SHP77 treated with DMSO at 0.1 percent for 48 hours (cell line): ENCODE data around the gene XPOT.

ENCODE experiments used
- DNase-seq: peaks from one replicate; lab custom pipeline; 2025; lab: John Stamatoyannopoulos, UW

XPOT gene

DNA sequence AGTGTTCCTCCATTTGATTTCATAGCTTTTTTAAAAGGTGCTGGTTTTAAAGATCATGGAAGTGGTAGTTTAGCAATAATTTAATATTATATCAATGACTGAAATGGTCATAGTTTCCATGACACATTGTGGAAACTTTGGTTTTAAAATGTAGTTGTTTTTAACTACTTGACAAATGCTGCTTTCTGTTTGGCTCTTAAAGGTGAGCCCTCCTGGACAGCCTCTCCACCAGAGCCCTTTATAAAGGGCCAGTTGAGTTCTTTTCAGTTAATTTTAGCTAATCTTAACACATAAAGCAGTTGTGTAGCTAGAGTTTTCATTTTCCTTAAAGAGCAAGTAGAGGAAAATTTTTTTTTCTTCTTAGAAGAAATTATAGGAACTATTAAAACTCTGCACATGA, 14.0 kb downstream of the XPOT start:
- DNase-seq = no peak

DNA sequence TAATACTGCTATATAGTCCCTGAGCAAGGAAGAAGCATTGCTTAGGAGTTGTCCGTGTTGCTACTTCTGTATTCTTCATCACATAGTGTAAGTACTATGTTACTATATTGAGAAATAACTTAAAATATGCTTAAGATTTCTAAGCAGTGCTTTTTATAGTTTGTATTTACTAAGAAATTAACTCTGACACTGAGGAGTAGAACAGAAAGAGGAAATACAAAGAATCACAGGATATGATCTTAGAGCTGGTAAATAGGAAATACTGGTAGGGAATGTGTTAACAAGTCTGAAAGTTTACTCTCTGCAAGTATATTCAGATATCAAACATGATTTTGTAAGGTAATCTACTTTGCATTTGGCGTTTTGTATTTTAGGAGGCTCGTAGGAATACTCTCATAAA, 15.5 kb downstream of the XPOT start:
- no peak for DNase-seq

DNA sequence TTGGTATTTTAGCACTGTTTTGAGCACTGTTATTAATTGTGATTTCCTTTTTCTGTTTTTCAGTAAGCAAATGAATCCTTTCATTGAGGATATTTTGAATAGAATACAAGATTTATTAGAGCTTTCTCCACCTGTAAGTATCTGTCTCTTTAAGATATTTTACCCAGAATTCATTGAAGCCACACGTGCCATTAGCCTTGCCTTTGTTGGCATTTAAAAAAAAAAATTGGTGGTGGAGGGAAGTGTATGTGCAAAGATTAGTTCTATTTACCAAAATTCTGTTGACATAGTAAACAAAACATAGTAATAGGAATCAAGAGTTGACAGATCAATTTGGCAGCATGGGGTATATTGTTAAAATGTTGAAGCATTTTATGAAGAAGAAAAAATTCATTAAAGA, 23.8 kb downstream of the XPOT start:
- DNase-seq = no peak

DNA sequence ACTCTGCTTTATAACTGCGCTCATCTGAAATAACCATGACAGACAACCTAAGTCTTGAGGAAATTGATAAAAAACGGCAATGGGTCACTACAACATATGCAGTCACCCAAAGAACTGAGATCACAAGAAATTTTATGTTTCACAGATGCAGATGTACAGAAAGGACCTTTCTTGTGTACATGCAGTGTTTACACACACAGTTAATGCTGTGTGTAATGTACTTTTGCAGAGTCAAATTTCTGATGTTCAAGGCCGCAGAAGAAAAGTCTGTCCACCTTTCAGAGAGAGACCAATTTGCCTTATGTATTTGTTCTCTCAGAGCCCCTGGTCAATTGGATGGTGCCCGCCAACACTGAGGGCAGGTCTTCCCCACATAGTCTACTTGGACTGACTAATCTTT, 24.8 kb downstream of the XPOT start:
- no peak for DNase-seq

DNA sequence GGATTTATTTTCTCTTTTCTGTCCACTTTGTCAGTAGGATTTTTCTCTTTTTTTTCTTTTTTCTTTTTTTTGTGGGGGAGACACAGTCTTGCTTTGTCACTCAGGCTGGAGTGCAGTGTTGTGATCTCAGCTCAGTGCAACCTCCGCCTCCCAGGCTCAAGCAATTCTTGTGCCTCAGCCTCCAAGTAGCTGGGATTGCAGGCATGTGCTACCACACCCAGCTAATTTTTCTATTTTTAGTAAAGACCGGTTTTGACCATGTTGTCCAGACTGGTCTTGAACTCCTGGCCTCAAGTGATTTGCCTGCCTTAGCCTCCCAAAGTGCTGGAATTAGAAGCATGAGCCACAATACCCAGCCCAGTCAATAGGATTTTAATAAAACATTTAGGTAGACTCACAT, 26.7 kb downstream of the XPOT start:
- no peak for DNase-seq

DNA sequence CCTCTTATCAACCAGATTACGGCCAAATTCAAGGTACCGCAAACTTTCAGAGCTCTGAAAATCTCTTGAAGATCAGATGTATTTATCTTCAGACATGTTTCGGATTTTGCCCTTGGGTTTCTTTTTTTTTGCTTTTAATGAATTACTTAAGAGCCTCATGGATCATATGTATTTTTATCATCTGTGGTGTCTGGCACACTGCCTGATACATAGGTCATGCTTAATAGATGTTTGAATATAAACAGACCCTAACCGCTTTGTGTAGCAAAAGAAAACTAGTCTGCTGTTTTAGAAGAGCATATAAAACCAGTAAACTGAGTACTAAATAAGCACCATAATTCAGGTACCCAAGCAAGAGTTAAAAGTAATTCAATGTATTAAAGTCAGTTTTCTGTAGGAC, 27.6 kb downstream of the XPOT start:
- no peak for DNase-seq

DNA sequence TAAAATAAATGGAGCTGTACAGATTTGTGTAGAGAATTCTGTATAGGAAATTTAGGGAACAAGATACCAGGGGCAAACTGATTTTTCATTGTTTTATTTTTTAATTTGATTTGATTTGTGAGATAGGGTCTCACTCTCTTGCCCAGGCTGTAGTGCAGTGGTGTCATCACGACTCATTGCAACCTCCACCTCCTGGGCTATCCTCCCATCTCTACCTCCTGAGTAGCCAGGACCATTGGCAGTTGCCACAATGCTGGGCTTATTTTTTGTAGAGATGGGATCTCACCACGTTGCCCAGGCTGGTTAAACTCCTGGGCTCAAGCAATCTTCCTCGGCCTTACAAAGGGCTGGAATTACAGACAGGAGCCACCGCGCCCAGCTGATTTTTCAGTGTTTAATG, 29.7 kb downstream of the XPOT start:
- DNase-seq = no peak

DNA sequence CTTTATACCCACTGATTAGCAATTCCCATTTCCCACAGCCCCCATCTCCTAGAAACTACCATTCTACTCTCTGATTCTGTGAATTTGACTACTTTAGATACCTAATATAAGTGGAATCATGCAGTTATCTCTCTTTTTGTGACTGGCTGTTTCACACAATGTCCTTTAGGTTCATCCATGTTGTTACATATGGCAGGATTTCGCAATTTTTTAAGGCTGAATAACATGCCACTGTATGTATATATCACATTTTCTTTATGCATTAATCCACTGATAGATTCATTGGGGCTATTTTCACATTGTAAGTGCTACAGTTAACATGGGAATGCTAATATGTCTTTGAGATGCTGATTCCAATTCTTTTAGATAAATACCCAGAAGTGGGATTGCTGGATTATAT, 35.9 kb downstream of the XPOT start:
- no peak for DNase-seq

DNA sequence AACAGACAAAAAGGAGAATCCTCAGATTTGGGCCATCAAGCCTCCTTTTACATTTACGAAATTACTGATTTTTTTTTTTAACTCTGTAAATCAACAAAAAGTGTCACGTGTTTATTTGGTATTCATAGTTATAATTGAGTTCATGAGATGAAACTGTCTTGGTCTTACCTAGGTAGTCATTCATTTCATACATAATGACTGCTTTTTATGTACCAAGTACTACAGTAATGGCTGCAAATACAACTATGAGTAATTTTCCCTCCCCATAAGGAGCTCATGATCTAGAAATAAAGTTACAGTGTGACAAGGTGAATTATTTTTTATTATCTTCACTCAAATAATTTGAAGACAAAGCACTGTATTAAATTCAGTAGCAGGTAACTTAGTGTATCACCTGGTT, 41.3 kb downstream of the XPOT start:
- no peak for DNase-seq

DNA sequence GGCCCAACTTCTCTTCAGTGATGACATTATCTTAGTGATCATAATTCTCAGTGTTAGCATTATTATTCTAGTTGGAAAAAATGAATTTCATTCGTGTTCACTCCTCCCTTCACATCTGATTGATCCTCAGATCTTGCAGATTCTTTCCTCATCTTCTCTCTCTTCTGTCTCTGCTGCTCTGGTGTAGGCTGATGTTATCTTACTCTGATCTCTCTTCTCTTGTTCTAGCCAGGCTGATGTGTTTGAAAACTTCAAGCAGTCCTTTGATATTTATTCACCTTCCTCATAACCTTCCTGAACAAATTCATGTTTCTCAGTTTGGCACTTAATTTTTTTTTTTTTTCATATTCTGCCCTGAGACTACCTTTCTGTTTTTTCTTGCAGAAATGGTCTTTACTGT, 42.1 kb downstream of the XPOT start:
- no peak for DNase-seq

DNA sequence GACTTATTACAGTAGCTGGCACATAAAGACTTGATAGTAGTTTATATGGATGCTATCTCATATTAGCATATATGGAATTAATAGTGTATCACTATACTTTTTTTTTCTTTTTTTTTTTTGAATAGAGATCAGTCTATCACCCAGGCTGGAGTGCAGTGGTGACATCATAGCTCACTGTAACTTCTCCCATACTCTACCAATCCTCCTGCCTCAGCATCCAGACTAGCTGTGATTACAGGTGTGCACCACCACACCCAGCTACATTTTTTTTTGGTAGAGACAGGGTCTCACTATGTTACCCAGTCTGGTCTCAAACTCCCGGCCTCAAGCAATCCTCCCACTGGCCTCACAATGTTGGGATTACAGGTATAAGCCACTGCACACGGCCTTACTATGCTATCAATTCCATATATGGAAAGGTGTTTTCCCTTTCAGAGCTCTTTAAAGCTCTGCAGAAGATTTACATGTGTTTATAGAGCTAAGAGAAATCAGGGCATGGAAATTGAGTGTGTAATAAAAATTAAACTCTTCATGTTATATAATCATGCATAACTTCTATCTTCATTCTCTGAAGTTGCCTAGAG, 46.0 kb downstream of the XPOT start:
- no peak for DNase-seq

DNA sequence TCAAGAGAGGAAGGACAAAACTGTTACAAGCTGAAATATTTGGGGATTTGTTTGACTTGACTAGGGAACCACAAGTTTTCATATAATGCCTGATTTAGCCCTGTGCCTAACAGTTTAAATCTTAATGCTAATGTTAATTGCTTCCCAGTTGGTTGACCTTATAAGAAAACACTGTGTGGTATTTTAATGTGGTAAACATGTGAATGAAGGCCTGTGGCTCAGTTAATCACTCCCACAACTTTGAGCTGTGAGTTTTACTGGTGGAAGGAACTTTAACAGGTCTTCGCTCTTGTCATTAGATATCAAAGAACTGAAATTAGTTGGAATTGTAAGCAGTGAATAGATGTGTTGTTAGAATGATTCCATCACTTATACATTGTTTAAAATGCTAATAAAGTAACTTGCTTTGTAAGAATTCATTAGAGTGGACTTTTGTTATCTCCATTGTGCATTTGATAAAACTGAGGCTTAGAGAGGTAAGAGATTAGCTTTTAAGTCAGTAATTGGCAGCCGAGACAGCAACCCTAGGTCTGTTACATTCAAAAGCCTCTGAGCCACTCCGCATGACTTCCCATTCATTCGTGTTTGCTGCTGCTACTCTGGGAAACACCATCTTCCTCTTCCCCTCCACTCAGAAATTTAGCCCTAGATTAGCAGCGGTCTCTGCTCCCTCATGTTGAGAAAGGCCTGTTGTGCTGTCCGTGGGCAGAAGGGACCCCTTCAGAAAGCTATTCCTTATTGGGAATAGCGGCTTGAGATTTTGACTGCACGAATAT, 46.7 kb downstream of the XPOT start:
- no peak for DNase-seq

DNA sequence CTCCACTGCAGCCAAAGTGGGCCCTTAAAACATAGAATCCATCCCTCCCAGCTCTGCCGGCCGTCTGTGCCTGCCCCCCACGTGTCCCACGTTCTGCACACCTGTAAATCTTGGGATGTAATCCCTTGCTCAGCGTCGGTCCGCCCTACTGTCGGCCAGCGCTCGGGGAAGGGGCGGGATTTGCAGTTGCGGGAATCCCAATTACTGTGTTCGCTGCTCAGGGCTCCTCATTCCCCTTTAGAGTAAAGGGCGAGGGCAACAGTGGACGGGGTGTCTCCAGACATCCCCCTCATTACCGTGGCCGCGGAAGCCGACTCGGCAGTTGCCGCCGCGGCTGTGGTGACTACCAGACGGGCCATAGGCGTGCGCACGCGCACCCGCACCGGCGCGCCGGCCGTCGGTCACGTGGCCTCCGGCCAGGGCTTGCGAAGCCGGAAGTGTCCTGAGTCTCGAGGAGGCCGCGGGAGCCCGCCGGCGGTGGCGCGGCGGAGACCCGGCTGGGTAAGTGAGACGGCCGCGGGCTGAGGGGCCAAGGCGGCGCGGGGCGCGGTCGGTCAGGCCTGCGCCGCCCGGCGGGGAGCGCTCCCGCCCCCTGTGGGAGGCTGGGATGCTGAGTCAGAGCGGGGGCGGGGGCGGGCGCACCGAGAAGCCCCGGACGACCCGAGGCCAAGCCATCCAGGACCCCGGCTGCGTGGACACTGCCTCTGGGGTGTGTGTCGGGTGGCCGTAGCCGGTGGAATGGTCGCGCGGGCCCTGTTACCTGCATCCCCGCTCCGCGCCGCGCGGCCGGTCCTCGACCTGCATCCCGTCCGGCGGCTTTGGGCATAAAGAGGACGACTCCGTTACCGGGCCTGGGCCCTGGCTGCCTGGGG, 47.7 kb downstream of the XPOT start, which contains the start of gene TBK1:
Gene TBK1, plus strand, starts transcription at position 434 of the 872 bp plus-strand sequence. CDS start 3,751 bp downstream, outside the sequence.
- DNase-seq = peak; percentile 51

DNA sequence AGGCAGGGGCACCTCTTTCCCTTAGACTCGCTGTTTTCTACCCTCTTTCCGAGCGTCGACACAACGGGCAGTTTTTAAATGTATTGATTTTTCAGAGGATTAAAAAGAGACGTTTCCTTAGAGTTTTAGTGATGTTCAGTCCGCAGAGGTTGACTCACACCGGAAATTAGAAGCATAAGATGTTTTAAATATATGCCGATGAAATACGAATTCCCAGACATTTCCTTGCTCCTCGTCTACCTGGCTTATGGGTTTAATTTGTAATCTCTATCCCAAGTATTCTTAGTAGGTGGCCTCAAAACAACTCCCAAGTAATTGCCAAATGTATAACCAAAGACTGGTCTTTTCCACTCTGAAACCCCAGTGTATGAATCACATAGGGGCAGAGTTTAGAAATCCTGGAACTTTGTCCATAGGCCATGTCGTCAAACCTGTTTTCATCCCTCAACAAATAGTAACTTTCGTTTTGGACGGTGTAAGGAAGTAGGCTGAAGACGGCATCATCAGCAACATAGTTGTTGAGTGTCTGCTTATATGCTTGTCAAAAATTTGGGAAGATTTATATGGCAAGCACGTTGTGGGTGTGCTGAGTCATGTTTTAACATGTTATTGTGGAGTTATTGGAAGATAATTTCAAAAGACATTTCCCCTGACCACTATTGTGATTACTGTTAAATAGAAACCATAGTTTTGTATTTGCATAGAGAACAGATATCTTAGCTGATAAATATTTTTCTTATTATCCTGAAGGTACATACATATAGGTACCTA, 48.6 kb downstream of the XPOT start:
- DNase-seq = peak; percentile 14

DNA sequence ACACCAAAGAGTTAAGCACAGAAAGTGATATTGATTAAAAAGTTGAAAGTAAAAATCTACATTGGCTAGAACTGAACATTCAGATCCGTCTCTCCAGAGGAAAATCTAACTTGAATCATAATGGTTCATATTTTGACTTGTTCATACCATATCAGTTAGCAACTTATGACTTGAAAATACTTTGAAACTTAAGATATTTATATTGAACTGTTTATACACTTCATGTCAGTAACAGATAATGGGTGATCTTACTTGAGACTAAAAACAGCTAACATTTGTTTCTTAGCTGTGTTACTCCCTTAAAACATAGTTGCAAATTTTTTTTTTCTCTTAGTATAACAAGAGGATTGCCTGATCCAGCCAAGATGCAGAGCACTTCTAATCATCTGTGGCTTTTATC, 51.3 kb downstream of the XPOT start:
- no peak for DNase-seq

DNA sequence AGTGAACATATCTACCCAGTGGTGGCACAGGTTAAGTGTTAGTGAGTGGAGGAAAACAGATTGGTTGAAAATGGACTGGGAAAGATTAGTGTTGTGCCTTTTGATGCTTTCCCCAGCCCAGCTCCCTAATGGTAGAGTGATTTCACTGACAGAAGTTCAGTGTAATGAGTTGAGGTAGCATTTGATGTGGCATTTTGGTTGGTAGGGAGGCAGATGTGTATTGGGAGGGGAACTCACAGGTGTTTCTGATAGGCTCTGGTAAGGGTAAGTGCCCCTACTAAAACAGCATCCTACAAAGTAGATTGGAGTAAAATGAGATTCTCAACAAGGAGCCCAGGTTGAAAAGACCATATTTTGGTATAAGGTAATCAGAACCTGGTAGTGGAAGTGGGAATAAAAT, 51.9 kb downstream of the XPOT start:
- no peak for DNase-seq

DNA sequence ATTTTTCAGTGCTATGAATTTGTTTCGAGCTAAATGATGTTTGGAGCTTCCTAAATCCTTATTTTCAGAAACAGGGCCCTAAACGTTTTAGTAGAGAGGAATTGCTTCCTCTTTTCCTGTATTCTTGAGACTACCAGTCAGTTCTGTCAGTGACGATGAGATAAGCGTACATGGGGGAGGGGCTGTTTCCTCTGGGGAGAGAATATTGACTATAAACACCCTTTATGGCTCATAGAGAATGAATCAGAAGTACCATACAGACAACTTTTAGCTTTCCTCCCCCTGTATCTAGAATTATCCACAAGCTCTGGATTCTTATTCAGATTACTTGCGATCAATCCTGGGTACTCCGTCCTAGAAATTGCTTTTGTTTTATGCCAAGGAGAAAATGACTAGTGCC, 52.8 kb downstream of the XPOT start:
- DNase-seq = no peak

DNA sequence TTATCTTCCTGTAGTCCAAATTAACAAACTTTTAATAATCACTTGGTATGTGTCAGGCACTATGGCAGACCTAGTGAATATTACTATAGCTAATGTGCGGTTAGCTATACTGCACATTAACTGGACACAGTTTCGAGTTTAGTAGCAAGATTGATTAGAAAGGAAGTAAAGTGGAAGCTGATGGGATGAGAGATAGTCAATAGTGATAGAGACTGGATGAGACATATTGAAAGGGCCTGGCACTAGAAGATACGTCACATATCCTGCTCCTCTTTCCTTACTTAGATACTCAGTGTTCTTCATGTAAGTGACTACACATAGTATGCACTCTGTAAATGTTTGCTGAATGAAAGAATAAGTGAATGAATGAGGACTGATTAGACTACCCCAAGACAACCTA, 53.3 kb downstream of the XPOT start:
- no peak for DNase-seq

DNA sequence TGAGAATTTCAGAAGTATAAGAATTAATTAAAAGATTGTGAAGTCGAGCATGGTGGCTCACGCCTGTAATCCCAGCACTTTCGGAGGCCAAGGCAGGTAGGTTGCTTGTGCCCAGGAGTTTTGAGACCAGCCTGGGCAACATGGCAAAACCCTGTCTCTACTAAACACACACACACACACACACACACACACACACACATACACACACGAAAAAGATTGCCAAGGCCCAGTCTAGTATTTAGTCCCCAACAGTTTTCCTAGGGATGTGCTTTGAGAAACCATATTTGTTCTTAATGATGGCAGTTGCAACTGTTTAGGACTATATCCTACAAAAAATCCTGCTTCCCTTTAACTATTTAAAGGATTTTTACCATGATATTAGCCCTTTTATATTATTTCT, 53.7 kb downstream of the XPOT start:
- no peak for DNase-seq

DNA sequence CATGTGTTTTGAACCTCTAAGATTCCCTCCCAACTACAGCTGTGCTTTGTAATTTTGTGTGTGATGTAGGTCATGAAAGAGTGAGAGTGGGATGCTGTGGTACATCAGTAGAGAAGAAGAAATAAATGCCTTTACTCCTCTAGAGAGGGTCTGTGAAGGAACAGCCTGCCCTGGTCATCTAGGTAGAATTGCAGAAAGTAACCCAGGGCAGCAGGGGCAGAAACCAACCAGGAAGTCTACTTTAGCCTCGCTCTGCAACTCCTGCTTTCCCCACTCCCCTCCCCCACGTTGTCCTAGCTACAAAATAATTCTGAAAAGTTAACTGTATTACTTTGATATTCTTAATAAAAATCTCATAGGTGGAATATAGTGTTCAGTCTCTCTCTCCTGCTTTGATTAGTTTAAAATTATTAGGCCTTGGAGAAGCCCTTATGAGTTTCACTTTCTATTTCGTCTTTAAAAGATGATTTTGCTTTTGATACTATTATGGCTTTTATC, 55.3 kb downstream of the XPOT start:
- DNase-seq = no peak

DNA sequence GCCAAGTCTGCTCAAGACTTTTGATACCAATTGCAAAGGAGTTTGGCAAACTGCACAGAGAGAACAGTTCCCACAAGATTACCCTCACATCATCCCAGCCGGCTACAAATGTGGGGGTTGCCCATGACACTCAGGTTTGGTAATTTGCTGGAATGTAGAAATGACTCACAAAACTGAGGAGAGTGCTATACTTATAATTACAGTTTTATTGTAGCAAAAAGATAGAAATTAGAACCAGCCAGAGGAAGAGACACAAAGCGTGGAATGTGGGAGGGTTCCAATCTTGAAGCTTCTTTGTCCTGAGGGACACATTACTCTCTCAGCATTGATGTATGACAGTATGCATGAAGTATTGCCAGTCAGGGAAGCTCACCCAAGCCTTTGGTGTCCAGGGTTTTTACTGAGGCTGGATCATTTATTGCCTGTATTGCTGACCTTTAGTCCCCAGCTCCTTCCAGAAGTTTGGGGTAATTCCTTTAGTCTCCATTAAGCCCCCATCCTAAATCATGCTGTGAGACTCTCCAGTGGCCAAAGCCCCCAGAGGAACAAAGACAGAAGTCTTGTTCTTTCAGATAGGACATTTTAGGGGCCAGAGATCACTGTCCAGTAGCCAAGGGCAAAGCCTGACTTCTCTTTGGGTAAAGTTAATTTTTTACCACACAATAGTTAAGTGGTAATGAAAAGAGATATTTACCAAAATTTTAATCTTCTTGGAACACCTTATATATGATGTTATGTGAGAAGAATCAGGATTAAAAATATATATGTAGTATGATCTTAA, 57.6 kb downstream of the XPOT start:
- DNase-seq = no peak
